GM18858 (cell line): ENCODE measurements around the gene FAM76A.
A peak's percentile ranks its signal among the peaks of the same experiment; 100 is the strongest.
"Not testable (repeated sequence)": the region's sequence is repeated elsewhere in the genome, so short reads cannot be mapped to it uniquely, and the experiment has no call there.

ENCODE experiments used
- ATAC-seq: cut with Tn5 transposase; IDR thresholded peaks from one replicate; pipeline ENCODE4 v1.9.1; 2021; ENCODE audit not compliant: unreplicated experiment

FAM76A gene

GRCh38 chr1:27725374-27726172 is at the start of gene FAM76A:
Gene FAM76A, plus strand, starts transcription at chr1:27725961. Its CDS starts 120 bp downstream, at chr1:27726081.
- peak; percentile 91 for ATAC-seq

GRCh38 chr1:27676410-27676809 is 49.4 kb upstream of the FAM76A start:
- no peak for ATAC-seq

GRCh38 chr1:27678747-27679146 is 47.0 kb upstream of the FAM76A start:
- no peak for ATAC-seq

GRCh38 chr1:27680225-27680791 is 45.5 kb upstream of the FAM76A start:
- ATAC-seq: not testable (repeated sequence)

GRCh38 chr1:27681580-27681979 is 44.2 kb upstream of the FAM76A start:
- ATAC-seq: not testable (repeated sequence)

- ATAC-seq: no peak
These were observed 43.3 kb upstream of the FAM76A start for GRCh38 chr1:27682351-27682944.

- ATAC-seq: no peak
These were observed 41.6 kb upstream of the FAM76A start for GRCh38 chr1:27684176-27684575.

- ATAC-seq: no peak
These were observed 39.4 kb upstream of the FAM76A start for GRCh38 chr1:27686223-27686990.

GRCh38 chr1:27687906-27688305 is 37.9 kb upstream of the FAM76A start:
- ATAC-seq: no peak

- ATAC-seq: no peak
These were observed 36.2 kb upstream of the FAM76A start for GRCh38 chr1:27689423-27690173.

GRCh38 chr1:27690183-27690582 is 35.6 kb upstream of the FAM76A start:
- ATAC-seq: no peak

GRCh38 chr1:27696835-27697234 is 28.9 kb upstream of the FAM76A start:
- not testable (repeated sequence) for ATAC-seq

GRCh38 chr1:27704958-27705357 is 20.8 kb upstream of the FAM76A start:
- ATAC-seq: no peak

- ATAC-seq: no peak
These were observed 20.2 kb upstream of the FAM76A start for GRCh38 chr1:27705545-27705944.

GRCh38 chr1:27710574-27710973 is 15.2 kb upstream of the FAM76A start:
- ATAC-seq: no peak

- ATAC-seq: no peak
These were observed 12.5 kb upstream of the FAM76A start for GRCh38 chr1:27713139-27713725.

GRCh38 chr1:27713869-27714513 is 11.8 kb upstream of the FAM76A start:
- ATAC-seq: no peak

- ATAC-seq: no peak
These were observed 9.4 kb upstream of the FAM76A start for GRCh38 chr1:27716262-27716895.
